Erythroblast (primary cell): ENCODE data around the gene NUDT22.

ENCODE experiments used
- GATA1 ChIP-seq: IDR thresholded peaks from 2 replicates; pipeline ENCODE4 v1.6.1; 2011; ENCODE audit warnings: low read depth, mild to moderate bottlenecking, control low read depth, low read length, moderate library complexity
- POLR2A ChIP-seq: IDR thresholded peaks from 2 replicates; pipeline ENCODE4 v1.6.1; 2011; ENCODE audit warnings: mild to moderate bottlenecking, low read length

GRCh38 chr11:64265176-64266160 is 39.4 kb downstream of the NUDT22 start:
- TF ChIP-seq POLR2A (no peak), GATA1 (no peak)
